Panc1 (cell line): Measurements from ENCODE around the gene PRIMPOL. TPM values are rescaled to one million over a fixed set of nuclear protein-coding genes. Genes with fewer than 3 reads are reported as not detected.

ENCODE experiments used
- ATAC-seq: fragments of 200-7000 bp; cut with Tn5 transposase; 2 replicates; pipeline ENCODE4 v1.9.1; 2020; ENCODE audit warnings: mild to moderate bottlenecking, moderate library complexity
- BruUV-seq: library from RNA; stranded (reverse); fragments of 400-500 nt; replicated peaks from 2 replicates; lab custom pipeline; 2021; lab: Mats Ljungman, UMichigan
- CTCF ChIA-PET: fragments of 300-600 bp; sonication (Branson Sonifier 250); formaldehyde crosslinking; loops from one replicate; lab custom pipeline; 2022; ENCODE audit warnings: antibody characterized with exemption; lab: Charles Lee
- POLR2A ChIA-PET: fragments of 300-600 bp; sonication (Branson Sonifier 250); formaldehyde crosslinking; loops from one replicate; lab custom pipeline; 2022; ENCODE audit warnings: antibody characterized with exemption; lab: Charles Lee
- DNase-seq: peaks from one replicate; pipeline ENCODE4 v3.0.0-alpha.2; 2010; ENCODE audit warnings: low read depth, low spot score
- H3K27ac ChIP-seq: 2 replicates; pipeline ENCODE4 v1.5.1; 2011; ENCODE audit warnings: mild to moderate bottlenecking, low read length, inconsistent platforms
- H3K27me3 ChIP-seq: fragments of 200-500 bp; sonication (Bioruptor generic); 2 replicates; pipeline ENCODE4 v1.6.0; 2014; ENCODE audit warnings: low read length, inconsistent platforms; ENCODE audit not compliant: control insufficient read depth, insufficient read depth
- H3K36me3 ChIP-seq: fragments of 200-500 bp; sonication (Bioruptor generic); 2 replicates; pipeline ENCODE4 v1.5.1; 2014; ENCODE audit warnings: inconsistent platforms, mild to moderate bottlenecking, low read length, moderate library complexity; ENCODE audit not compliant: control insufficient read depth, insufficient read depth
- H3K4me1 ChIP-seq: 2 replicates; pipeline ENCODE4 v1.5.1; 2011; ENCODE audit warnings: inconsistent platforms, mild to moderate bottlenecking, low read length, moderate library complexity; ENCODE audit not compliant: control insufficient read depth, insufficient read depth
- H3K4me3 ChIP-seq, 2 experiments: 2 replicates each; pipeline ENCODE4 v1.5.1; 2011 to 2012; ENCODE audit warnings: low read depth in 2 of 2, low read length in 2 of 2, mild to moderate bottlenecking in 2 of 2, inconsistent platforms in 1 of 2, moderate library complexity in 1 of 2
- H3K9me3 ChIP-seq: fragments of 200-500 bp; sonication (Bioruptor generic); 2 replicates; pipeline ENCODE4 v1.5.1; 2014; ENCODE audit warnings: low read depth, mild to moderate bottlenecking, inconsistent platforms, low read length, moderate library complexity; ENCODE audit not compliant: control insufficient read depth, insufficient read depth
- POLR2AphosphoS5 ChIP-seq: IDR thresholded peaks from 2 replicates; pipeline ENCODE4 v1.6.1; 2012; ENCODE audit warnings: mild to moderate bottlenecking, low read depth, low read length, moderate library complexity
- SIN3A ChIP-seq: IDR thresholded peaks from 2 replicates; pipeline ENCODE4 v1.6.1; 2012; ENCODE audit warnings: low read depth, mild to moderate bottlenecking, low read length, moderate library complexity, borderline replicate concordance; ENCODE audit not compliant: insufficient read depth
- TCF7L2 ChIP-seq: IDR thresholded peaks from 2 replicates; pipeline ENCODE4 v1.6.1; 2011; ENCODE audit warnings: mild to moderate bottlenecking, low read depth, low read length, inconsistent platforms
- in situ Hi-C: cut with HindIII; loops from 2 replicates; pipeline ENCODE4 v1.10.0; 2016; ENCODE audit warnings: low sequenced_read_pairs, low pct_unique_long_range_greater_than_20kb
- intact Hi-C: fragments of 100-400 bp; cut with micrococcal nuclease; formaldehyde crosslinking; loops from one replicate; pipeline ENCODE4 v1.10.0; 2022; ENCODE audit not compliant: unreplicated experiment
- total RNA-seq: library from RNA; stranded (reverse); gene quantifications from one replicate; pipeline ENCODE4 v1.2.1, GENCODE V29; 2021; ENCODE audit not compliant: unreplicated experiment
- TF ChIP-seq, protein P1 (sequence below): fragments of 450-650 bp; IDR thresholded peaks from 2 replicates; pipeline ENCODE4 v1.5.1; 2017; ENCODE audit warnings: mild to moderate bottlenecking
- TF ChIP-seq, protein P2 (sequence below), 2 experiments: IDR thresholded peaks; 2 replicates each; pipeline ENCODE4 v1.6.1; 2011 to 2012; ENCODE audit warnings: low read depth in 2 of 2, control low read depth in 1 of 2, low read length in 1 of 2, mild to moderate bottlenecking in 1 of 2, moderate library complexity in 1 of 2; ENCODE audit not compliant: insufficient read depth in 1 of 2

Gene PRIMPOL
- total RNA-seq, 1 experiment from 2014 or later: 11.7 TPM

DNA sequence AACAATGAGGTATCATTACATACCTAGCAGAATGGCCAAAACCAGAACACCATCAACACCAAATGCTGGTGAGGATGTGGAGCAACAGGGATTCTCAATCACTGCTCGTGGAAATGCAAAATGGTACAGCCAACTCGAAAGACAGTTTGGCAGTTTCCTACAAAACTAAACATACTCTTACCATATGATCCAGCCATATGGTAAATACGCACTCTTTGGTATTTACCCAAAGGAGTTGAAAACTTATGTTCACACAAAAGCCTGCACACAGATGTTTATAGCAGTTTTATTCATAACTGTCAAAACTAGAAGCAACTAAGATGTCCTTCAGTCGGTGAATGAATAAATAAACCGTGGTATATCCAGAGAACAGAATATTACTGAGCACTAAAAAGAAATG is 8.1 kb upstream of the PRIMPOL start:
- Histone ChIP-seq H3K4me1 (no peaks in the 10 kb centered on the region), H3K4me3 (no peak overlapping the region), H3K36me3 (no peaks in the 10 kb centered on the region; the same call in 1 of the 2 replicates), H3K9me3 (no peaks in the 10 kb centered on the region), H3K27ac (no peak overlapping the region), H3K27me3 (no peaks in the 10 kb centered on the region)
- no peak for ATAC-seq
- intact Hi-C loops (no loop called here), in situ Hi-C loops (no loop called here)
- TF ChIP-seq POLR2AphosphoS5 (no peak), SIN3A (no peak), TCF7L2 (no peak)
- TF ChIP-seq, protein P1, sequence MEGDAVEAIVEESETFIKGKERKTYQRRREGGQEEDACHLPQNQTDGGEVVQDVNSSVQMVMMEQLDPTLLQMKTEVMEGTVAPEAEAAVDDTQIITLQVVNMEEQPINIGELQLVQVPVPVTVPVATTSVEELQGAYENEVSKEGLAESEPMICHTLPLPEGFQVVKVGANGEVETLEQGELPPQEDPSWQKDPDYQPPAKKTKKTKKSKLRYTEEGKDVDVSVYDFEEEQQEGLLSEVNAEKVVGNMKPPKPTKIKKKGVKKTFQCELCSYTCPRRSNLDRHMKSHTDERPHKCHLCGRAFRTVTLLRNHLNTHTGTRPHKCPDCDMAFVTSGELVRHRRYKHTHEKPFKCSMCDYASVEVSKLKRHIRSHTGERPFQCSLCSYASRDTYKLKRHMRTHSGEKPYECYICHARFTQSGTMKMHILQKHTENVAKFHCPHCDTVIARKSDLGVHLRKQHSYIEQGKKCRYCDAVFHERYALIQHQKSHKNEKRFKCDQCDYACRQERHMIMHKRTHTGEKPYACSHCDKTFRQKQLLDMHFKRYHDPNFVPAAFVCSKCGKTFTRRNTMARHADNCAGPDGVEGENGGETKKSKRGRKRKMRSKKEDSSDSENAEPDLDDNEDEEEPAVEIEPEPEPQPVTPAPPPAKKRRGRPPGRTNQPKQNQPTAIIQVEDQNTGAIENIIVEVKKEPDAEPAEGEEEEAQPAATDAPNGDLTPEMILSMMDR: no peak
- TF ChIP-seq, protein P2, sequence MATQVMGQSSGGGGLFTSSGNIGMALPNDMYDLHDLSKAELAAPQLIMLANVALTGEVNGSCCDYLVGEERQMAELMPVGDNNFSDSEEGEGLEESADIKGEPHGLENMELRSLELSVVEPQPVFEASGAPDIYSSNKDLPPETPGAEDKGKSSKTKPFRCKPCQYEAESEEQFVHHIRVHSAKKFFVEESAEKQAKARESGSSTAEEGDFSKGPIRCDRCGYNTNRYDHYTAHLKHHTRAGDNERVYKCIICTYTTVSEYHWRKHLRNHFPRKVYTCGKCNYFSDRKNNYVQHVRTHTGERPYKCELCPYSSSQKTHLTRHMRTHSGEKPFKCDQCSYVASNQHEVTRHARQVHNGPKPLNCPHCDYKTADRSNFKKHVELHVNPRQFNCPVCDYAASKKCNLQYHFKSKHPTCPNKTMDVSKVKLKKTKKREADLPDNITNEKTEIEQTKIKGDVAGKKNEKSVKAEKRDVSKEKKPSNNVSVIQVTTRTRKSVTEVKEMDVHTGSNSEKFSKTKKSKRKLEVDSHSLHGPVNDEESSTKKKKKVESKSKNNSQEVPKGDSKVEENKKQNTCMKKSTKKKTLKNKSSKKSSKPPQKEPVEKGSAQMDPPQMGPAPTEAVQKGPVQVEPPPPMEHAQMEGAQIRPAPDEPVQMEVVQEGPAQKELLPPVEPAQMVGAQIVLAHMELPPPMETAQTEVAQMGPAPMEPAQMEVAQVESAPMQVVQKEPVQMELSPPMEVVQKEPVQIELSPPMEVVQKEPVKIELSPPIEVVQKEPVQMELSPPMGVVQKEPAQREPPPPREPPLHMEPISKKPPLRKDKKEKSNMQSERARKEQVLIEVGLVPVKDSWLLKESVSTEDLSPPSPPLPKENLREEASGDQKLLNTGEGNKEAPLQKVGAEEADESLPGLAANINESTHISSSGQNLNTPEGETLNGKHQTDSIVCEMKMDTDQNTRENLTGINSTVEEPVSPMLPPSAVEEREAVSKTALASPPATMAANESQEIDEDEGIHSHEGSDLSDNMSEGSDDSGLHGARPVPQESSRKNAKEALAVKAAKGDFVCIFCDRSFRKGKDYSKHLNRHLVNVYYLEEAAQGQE (IDR thresholded peaks at IDR 0.05; ENCODE audit: insufficient read depth in 1 of 2, low read depth in 2 of 2, low read length in 1 of 2): no peak
- CTCF ChIA-PET: interaction anchor here (0.5 kb wide), 1 partner anchor 1550 kb away, joined by 3 read pairs; the partner anchor contains the start of gene CYP4V2
- DNase-seq: no peak
- BruUV-seq: no TSS peak
- POLR2A ChIA-PET: no interaction called here

GRCh38 chr4:184643731-184644130 is 5.8 kb upstream of the PRIMPOL start:
- TF ChIP-seq, protein P1: no peak
- TF ChIP-seq TCF7L2 (no peak), POLR2AphosphoS5 (no peak), SIN3A (no peak)
- TF ChIP-seq, protein P2 (IDR thresholded peaks at IDR 0.05; ENCODE audit: insufficient read depth in 1 of 2, low read depth in 2 of 2, low read length in 1 of 2): no peak
- ATAC-seq: no peak
- peaks cover 7% of the 10 kb centered on the region for H3K4me1 ChIP-seq
- no peak for DNase-seq
- ChIA-PET POLR2A (no interaction called here), CTCF (no interaction called here)
- H3K9me3 ChIP-seq: no peaks in the 10 kb centered on the region
- BruUV-seq: no TSS peak
- H3K36me3 ChIP-seq: no peaks in the 10 kb centered on the region; the same call in 1 of the 2 replicates
- H3K27ac ChIP-seq: no peak overlapping the region
- intact Hi-C loops (no loop called here), in situ Hi-C loops (no loop called here)
- H3K4me3 ChIP-seq: no peak overlapping the region
- H3K27me3 ChIP-seq: no peaks in the 10 kb centered on the region
